Activated gamma-delta T cell treated with Interleukin-2 at 50 U/mL for 16 hours (primary cell): ENCODE results near the gene KIAA0408.
A peak's percentile ranks its signal among the peaks of the same experiment; 100 is the strongest.
"Not testable (repeated sequence)": the region's sequence is repeated elsewhere in the genome, so short reads cannot be mapped to it uniquely, and the experiment has no call there.

Source experiments
- DNase-seq: peaks from one replicate; pipeline ENCODE4 v3.0.0-alpha.2; 2020

KIAA0408 gene

DNA sequence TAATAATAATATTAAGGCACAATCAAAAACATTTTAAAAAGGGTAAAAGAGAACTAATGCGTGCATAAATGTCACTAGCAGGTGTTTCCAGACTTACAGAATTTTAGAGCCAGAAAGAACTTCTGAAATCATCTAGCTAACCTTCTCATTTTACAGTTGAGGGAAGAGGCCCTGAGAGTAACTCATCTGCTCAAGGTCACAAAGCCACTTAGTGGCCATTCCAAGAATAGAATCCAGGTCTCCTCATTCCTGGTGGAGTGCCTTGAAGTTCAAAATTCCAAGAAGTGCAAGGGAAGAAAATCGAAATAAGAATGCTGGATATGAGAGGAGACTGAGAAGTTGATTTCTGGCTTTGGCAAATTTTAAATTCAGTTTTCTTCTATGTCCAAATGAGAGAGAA, 3.2 kb upstream of the KIAA0408 start:
- no peak for DNase-seq

DNA sequence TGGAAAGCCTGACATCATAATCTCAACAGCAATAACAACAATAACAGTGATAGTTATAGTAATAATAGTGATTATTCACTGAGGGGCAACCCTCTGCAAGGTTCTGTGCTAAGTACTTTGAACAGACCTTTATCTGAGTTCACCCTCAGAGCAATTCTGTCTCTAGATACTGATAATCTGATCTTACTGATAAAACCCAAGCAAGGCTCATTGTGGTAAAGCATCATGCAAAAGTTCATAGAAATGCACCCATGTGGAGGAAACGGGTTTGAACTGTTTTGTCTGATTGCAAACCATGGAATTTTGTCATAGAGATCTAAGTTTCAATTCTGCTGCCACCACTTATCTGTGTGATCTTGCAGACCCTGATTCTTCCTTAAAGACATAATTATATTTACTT, 1.3 kb upstream of the KIAA0408 start:
- DNase-seq: no peak

DNA sequence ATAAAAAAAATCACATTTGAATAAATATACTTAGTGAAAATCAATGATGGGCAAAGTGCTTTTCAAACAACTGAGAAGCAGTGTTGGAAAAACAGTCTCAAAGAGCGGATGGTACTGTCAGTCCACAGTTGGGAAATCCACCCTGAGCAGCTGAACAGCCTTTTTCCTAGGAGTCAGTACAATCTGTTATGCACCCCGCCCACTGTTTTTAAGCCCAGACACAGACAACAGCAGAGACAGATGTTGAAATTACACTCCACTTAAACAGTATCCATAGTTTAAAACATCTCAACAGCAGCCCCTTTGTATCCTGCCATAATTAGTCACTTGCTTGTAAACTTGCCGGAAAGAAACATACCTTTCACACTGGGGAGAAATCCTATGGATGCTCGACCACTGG, 372 bp downstream of the KIAA0408 start:
- no peak for DNase-seq

DNA sequence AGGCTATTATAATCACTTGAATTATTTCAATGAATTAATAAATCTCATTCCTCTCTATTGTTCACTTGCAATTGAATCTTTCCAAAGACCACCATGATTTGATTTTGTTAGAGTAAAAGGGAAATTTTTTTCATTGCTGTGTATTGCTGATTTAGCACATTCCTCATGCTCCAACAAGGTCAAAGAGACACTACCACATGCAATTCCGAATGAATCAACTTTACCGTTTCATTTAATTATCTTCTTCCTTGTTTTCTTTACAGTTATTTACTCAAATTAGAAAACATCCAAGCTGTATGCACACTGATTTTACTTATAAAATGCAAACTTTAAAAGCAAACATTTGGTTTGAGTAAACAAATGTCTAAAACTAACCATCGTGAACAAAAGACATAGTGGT, 967 bp downstream of the KIAA0408 start:
- no peak for DNase-seq

DNA sequence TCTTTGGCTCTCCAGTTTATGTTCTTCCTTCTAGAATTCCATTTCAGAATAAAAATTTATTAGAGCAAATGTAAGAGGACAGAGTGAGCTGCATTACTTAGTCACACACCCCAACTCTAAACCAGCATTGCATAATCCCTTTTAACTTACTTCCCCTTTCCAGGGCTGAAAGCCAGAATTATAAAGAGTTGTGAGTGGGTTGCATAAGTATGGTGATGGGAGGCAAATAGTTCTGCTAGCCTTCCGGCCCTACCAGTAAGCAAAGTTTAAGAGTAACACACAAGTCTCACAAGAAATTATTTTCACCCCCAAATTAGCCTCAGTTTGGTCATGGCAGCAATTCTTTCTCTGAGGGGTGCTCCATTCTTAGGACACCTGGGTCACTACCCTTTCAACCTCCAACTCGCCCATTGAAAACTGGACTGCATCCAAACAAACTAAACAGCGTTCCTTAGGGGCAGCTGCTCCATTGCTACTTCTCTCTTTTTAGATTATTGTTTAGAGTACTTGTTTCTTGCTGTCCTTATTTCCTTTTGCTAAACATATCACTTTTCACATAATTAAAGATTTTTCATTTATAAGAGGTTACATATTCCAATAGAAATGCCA, 1.6 kb downstream of the KIAA0408 start:
- no peak for DNase-seq

DNA sequence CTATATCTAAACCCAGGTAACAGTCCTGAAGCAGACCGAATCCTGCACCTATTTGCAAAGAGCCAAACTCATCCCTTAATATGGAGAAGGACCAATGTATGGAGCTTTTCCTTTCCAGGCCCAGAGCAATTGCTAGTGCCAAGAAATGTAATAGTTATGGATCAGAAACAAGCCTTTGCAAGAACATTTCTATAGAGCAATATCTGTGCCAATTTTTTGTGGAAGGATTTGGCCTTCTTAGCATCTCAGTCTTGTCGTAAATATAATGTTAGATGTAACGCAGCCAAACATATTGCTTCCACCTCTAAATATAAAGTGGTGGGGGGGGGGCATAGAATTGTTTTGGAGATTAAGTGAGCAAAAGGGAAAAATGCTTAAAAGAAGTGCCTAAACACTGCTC, 2.7 kb downstream of the KIAA0408 start:
- no peak for DNase-seq

DNA sequence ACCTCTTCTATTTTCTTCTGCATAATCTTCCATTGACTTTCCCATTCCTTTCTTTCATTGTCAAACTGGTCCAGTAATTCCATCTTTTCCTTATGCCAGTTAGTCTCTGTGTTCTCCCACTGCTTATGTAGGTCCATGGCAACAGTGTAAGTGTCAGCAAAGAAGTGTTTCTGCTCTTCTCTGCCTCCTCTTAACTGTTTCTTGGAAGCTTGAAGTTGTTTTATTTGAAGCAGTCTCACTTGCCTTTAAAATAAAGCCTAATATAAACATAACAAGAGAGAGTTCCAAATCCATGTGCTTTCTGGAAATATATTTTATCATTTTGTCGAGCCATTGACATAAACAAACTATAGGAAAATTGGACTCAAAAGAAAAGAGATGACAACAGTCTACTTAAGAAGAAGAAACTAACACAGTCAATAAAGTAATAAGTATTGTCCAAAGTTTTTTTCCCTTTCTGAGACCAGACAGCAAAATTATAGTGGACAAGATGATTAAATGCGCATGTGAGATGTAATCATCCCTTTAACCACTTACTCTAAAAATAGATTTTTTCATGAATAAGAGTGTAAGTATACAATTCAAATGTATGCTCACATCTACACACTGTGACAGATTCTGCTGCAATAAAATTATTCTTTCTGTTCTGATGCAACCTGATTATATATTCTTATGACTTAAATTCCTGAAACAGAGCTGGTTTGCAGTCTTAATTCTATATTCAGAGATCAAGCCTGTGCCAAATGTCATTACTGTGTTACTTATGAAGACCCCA, 5.2 kb downstream of the KIAA0408 start:
- no peak for DNase-seq

DNA sequence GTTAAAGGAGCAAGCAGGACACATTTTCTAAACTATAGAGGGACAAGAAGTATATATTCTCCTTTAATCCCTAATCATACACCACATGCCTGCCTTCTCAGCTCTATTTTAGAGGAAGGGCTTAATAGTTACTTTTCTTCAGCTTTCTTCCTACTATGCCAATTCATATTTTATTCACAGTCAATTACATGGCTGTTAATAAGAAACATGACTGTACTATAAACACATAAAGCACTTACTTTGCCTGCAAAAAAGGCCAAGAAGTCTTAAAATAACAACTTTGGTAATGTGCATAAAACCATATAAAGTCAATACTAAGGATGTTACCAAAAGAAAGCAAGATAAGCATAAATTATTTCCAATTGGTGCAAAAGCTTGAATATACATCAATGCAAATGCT, 6.4 kb downstream of the KIAA0408 start:
- no peak for DNase-seq

DNA sequence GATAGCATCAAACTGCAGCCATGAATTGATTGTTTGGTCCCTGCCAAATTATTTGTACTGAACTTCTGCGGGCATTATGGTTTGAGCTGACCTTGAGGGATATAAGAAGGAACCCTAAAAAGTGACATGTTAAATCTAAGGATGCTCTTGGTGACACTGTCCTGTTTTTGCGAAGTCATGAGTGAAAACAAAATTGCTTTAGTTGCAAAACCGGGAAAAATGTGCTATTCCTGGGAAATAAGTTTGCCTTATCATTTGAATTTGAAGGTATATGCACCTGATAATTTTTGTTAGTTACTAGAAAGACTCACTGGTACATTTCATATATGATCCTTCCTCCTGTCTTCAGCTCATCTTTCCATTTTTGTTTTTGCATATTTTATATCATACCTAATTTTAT, 7.8 kb downstream of the KIAA0408 start:
- no peak for DNase-seq

DNA sequence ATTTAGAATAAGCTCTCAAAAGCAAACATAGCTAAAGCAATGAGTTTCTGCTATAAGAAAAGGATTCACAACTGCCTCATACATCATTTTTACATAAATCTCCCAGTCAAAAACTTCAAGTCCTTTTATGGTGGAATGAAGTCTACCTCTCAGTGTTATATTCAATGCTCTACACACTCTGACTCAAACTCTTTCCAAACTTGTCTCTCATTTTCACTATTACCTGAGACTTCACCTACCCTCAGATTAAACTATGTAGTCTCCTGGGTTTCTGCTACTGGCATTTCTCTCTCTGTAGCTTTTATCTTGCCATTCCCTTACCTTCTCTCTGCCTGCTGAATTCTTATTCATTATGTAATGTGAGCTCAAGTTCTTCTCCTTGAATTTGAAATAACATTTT, 11.4 kb downstream of the KIAA0408 start:
- DNase-seq: no peak

DNA sequence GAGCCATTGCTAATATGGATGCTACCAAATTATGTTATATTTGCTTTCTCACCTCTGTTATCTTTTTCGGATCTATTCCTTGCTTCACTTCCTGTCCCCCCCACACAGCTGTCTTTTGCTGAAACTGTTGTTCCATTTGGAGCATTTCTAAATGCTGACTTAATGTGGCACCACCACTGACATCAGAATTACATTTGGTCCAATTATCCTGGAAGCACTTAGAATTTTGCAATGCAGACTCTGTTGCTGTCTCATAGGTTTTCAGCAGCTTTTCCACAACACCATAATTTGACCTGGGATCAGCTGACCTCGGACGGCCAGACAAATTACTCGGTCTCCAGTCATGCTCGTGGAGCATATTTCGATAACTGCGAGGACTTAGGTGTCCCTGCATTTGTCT, 12.8 kb downstream of the KIAA0408 start:
- no peak for DNase-seq

DNA sequence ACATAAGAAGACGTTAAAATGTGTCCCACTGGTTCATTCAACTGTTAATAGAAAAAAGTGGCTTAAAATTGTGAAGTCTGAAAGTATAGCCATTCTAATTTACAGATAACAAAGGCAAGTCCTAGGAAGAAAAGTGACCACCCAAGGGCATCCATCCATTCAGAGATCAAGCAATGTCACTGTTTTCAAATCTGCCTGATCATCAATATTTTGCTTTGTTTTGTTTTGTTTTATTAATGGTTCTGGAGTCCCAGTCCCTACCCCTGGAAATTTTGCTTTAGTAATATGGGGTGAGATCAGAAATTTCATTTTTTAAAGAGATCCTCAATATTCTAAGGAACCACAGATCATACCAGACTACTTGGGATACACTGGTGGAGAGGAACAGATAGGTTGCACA, 17.3 kb downstream of the KIAA0408 start:
- DNase-seq: no peak

DNA sequence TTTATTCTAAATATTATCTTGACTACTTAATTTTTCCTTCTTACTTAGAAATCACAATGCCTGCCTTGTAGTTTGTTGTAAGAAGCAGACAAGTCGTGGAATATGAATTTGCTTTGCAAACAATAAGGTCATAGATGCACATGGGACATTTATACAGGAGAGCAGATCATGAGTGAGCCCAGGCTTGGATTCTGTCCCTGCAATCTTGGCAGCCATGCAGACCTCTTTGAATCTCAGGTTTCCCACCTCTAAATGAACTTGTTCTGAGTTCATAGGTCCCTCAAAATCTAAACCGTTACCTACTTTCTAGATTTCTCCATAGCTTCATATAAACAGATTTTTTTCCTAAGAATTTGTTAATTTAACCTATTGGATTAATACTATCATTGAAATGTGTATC, 19.5 kb downstream of the KIAA0408 start:
- no peak for DNase-seq

DNA sequence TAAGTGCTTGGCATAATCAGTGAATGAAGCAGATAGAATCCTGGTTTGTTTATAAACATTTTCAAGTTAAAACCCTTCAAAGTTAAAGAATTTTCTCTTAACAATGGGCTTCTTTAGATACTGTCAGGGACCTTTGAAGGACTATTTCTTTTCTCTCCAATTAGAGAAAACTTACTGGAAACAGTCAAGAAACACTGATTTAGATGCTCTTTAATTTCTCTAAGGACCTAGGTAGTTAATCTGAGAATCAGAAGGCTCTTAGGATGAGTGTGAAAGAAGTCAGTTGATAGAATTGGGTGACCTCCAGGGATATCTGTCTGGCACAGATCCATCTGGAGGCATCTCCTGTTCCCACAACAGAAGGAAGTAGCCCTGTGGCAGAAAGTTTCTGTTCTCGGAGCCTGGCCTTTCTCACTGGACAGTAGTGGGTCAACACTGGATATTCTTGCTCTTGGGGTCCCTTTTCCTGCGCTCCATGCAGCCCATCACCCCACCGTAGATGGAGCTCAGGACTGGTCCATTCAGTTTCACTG, 22.5 kb downstream of the KIAA0408 start:
- no peak for DNase-seq

DNA sequence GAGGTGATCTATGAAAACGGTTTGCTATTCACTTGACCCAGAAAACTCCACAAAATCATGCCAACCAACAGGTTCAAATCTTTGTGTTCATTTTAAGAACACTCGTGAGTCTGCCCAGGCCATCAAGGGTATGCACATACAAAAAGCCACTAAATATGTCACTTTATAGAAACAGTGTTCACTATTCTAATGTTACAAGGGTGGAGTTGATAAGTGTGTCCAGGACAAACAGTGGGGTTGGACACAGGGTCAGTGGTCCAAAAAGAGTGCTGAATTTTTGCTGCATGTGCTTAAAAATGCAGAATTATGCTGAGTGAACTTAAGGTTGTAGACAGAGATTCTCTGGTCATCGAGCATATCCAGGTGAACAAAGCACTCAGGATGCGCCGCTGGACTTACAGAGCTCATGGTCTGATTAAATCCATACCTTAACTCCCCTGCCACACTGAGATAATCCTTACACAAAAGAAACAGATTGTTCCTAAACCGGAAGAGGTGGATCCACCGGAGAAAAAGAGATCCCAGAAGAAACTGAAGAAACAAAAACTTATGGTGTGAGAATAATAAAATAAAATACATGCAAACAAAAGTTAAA, 23.5 kb downstream of the KIAA0408 start:
- DNase-seq: no peak

DNA sequence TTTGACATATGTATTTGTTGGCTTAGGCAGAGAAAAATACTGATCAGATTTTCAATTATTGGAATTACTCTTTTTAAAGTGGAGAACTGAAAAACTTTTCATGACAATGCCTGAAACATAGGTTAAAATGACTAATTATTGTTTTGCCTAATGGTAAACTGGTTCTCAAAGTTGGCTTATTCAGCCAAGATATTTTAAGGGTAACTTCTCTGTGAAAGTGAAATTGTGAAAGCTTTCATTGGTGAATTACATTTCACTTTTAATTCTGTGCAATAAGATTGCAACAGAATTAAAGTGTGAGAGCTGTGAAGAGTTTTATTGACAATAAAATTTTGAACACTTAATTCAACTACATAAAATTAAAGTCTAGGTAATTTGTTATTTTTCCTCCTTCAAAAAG, 24.5 kb downstream of the KIAA0408 start:
- DNase-seq: no peak

DNA sequence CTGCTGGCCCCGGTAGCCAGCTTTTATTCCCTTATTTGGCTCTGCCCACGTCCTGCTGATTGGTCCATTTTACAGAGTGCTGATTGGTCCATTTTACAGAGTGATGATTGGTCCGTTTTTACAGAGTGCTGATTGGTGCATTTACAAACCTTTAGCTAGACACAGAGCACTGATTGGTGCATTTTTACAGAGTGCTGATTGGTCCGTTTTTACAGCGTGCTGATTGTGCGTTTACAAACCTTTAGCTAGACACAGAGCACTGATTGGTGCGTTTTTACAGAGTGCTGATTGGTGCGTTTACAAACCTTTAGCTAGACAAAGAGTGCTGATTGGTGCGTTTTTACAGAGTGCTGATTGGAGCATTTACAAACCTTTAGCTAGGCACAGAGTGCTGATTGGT, 30.6 kb downstream of the KIAA0408 start:
- not testable (repeated sequence) for DNase-seq

DNA sequence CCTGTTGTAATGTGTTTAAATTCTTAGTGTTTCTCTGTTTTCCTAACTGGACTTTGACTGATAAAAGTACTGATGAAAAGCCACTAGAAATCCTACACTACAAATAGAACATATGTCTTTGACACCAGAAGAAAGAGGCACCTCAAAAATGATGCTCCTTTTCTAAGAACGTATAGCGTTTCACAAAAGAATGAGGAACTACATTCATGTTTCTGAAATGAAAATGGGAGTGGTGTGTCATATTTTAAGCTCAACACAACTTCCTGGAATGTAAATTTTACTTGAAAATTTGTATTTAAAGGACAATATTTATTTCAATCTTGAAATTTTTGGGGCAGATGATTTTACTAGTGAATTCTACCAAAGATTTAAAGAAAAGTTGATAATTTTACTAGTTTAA, 35.3 kb downstream of the KIAA0408 start:
- DNase-seq: no peak

DNA sequence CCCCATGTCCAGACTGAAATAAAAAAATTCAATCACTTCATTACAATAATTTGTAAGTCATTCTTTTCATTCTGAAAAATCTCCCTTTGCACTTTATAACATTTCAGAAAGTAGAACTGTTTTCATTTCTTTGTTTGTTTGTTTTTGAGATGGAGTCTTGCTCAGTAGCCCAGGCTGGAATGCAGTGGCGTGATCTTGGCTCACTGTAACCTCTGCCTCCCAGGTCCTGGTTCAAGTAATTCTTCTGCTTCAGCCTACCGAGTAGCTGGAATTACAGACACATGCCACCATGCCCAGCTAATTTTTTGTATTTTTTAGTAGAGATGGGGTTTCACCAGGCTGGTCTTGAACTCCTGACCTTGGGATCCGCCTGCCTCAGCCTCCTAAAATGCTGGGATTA, 38.0 kb downstream of the KIAA0408 start:
- DNase-seq: not testable (repeated sequence)

DNA sequence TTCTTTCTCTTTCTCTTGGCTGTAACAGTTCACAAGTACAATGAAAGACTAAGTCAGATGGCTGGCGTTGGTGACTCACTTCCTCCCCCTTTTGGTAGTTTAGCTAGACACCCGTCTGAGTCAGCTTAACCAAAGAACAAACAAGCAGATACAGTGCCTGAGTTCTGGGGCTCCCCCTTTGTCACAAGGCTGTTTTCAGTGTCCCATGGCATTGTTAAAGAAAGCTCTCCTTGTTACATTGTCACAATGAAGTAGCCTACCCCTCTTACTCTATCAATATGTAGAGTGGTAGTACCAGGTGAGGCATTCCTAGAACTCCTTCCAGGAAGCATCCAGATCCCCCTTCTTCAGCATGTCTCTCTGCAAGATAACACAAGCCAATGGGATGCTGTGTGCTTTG, 38.6 kb downstream of the KIAA0408 start:
- DNase-seq: peak; percentile 58

DNA sequence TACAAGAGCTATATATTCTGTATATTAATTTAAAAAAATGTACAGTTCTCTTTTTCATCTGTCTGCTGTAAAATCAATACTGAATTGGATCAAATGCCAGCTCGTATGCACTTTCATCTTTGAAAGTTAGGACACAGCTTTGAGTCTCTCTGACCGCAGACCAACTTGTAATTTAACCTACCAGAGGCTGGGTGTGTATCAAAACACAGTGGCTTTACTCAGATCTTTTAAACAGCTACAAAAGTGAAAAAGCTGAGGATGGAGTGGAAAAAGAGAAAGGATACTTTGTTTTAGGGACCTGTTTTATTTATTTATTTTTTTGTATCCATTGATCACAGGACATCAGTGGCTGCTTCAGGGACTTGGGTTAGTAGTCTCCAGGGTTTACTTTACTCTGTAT, 44.1 kb downstream of the KIAA0408 start:
- no peak for DNase-seq

DNA sequence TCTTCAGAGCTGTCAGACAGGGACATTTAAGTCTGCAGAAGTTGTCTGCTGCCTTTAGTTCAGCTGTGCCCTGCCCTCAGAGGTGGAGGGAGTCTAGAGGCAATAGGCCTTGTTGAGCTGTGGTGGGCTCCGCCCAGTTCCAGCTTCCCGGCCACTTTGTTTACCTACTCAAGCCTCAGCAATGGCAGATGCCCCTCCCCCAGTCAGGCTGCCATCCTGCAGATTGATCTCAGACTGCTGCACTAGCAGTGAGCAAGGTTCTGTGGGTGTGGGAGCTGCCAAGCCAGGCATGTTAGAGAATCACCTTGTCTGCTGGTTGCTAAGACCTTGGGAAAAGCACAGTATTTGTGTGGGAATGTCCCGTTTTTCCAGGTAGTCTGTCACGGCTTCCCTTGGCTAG, 46.1 kb downstream of the KIAA0408 start:
- not testable (repeated sequence) for DNase-seq

DNA sequence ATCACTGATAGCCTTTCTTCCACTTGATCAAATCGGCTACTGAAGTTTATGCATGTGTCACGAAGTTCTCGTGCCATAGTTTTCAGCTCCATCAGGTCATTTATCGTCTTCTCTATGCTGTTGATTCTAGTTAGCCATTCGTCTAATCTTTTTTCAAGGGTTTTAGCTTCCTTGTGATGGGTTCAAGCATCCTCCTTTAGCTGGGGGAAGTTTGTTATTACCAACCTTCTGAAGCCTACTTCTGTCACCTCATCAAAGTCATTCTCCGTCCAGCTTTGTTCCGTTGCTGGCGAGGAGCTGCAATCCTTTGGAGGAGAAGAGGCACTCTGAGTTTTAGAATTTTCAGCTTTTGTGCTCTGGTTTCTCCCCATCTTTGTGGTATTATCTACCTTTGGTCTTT, 47.2 kb downstream of the KIAA0408 start:
- DNase-seq: not testable (repeated sequence)
